NCI-H2196 (cell line): ENCODE measurements around the gene GRIP1.
A peak's percentile ranks its signal among the peaks of the same experiment; 100 is the strongest.

ENCODE experiments used
- DNase-seq: peaks from one replicate; lab custom pipeline; 2025; ENCODE audit not compliant: unreplicated experiment; lab: John Stamatoyannopoulos, UW

The GRIP1 gene

GRCh38 chr12:66461331-66461730 lies 217.5 kb downstream of the GRIP1 start:
- no peak for DNase-seq

- no peak for DNase-seq
These were observed 218.9 kb downstream of the GRIP1 start for GRCh38 chr12:66459944-66460482.

- DNase-seq = no peak
These were observed 222.3 kb downstream of the GRIP1 start for GRCh38 chr12:66456612-66457011.

GRCh38 chr12:66453844-66454243 lies 225.0 kb downstream of the GRIP1 start:
- no peak for DNase-seq

GRCh38 chr12:66453120-66453519 lies 225.8 kb downstream of the GRIP1 start:
- no peak for DNase-seq

GRCh38 chr12:66449531-66449930 lies 229.3 kb downstream of the GRIP1 start:
- DNase-seq = no peak

- DNase-seq = no peak
These were observed 231.2 kb downstream of the GRIP1 start for GRCh38 chr12:66447643-66448042.

- no peak for DNase-seq
These were observed 232.6 kb downstream of the GRIP1 start for GRCh38 chr12:66446276-66446675.

- no peak for DNase-seq
These were observed 236.8 kb downstream of the GRIP1 start for GRCh38 chr12:66441905-66442559.

- DNase-seq = no peak
These were observed 240.3 kb downstream of the GRIP1 start for GRCh38 chr12:66438601-66439000.

GRCh38 chr12:66430106-66430505 lies 248.8 kb downstream of the GRIP1 start:
- DNase-seq = no peak

GRCh38 chr12:66428870-66429269 lies 250.0 kb downstream of the GRIP1 start:
- DNase-seq = no peak

- no peak for DNase-seq
These were observed 250.6 kb downstream of the GRIP1 start for GRCh38 chr12:66428261-66428660.

GRCh38 chr12:66426696-66427095 lies 252.2 kb downstream of the GRIP1 start:
- DNase-seq = no peak

- DNase-seq = no peak
These were observed 255.6 kb downstream of the GRIP1 start for GRCh38 chr12:66423266-66423665.

GRCh38 chr12:66418908-66419307 lies 260.0 kb downstream of the GRIP1 start:
- DNase-seq = no peak

- DNase-seq = no peak
These were observed 261.7 kb downstream of the GRIP1 start for GRCh38 chr12:66417217-66417616.

GRCh38 chr12:66409195-66409871 lies 269.5 kb downstream of the GRIP1 start:
- DNase-seq = no peak

GRCh38 chr12:66405395-66405794 lies 273.5 kb downstream of the GRIP1 start:
- DNase-seq = no peak

- DNase-seq = peak; percentile 65
These were observed 275.1 kb downstream of the GRIP1 start for GRCh38 chr12:66403746-66404145.

GRCh38 chr12:66399911-66400306 lies 279.0 kb downstream of the GRIP1 start:
- no peak for DNase-seq
